Activated CD4-positive, alpha-beta T cell treated with anti-CD3 and anti-CD28 coated beads for 4 hours (primary cell): ENCODE results near the gene VTCN1.
"Not testable (repeated sequence)": the region's sequence is repeated elsewhere in the genome, so short reads cannot be mapped to it uniquely, and the experiment has no call there.

Source experiments
- DNase-seq, 2 donors: peaks; one replicate each; pipeline ENCODE4 v3.0.0-alpha.2; 2020

The VTCN1 gene

DNA sequence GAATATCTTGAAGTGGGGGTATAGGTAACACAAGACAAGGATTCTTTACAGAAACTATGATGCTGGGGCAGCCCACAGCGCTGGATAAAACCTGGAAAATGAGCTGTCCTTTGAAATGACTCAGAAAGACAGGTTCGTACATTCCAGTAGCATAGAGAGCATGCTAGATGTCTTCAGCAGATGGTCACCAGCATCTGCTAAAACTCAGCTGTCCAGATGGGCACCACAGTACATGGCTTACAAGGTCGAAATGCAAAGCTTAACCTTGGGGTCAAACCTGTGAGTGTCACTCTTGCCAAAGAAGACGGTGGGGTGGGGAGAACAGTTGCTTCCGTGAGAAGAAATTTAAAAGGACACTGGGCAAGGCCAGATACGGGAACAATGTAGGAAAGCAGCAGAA, 47.9 kb downstream of the VTCN1 start:
- DNase-seq = no peak

DNA sequence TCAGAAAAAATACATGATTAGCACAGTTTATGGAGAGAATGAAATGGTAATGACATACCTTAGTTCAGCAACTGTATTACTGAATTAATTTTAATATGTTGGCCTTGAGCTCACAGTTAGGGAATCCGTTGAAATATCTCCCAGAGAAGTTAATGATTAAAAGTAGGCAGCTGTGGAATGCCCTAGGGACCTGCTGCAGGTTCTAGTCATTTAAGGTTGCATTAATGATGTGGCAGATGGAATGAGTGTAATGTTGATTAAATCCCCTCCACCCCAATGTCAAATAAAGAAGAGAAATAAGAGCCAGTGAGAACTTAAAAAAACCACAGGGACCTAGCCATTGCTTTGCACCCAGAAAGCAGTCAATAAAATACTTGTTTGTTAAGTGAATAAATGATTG, 48.8 kb downstream of the VTCN1 start:
- DNase-seq = no peak

DNA sequence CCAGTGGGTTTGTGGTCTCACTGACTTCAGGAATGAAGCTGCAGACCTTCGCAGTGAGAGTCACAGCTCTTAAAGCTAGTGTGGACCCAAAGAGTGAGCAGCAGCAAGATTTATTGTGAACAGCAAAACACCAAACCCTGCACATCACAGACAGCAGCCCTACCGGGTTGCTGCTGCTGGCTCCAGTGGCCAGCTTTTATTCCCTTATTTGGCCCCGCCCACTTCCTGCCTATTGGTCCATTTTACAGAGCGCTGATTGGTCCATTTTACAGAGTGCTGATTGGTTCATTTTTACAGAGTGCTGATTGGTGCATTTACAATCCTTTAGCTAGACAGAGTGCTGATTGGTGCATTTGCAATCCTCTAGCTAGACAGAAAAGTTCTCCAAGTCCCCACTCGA, 59.4 kb downstream of the VTCN1 start:
- DNase-seq = not testable (repeated sequence)

DNA sequence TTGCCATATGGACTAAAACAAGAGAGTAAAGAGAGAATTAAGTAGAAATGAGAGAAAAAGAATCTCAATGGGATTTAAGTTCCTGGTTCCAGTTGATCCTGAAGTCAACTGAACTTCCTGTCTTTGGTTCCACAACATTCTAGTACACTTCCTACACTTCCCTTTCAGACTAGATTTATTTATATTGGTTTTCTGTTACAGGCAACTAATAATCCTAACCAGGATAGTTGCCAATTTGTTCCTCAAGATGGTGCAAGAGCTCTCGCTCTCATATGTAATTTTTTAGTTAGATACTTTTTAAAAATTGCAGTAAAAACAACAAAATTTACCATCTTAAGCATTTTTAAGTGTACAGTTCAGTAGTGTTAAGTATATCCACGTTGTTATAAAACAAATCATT, 60.4 kb downstream of the VTCN1 start:
- DNase-seq = no peak

DNA sequence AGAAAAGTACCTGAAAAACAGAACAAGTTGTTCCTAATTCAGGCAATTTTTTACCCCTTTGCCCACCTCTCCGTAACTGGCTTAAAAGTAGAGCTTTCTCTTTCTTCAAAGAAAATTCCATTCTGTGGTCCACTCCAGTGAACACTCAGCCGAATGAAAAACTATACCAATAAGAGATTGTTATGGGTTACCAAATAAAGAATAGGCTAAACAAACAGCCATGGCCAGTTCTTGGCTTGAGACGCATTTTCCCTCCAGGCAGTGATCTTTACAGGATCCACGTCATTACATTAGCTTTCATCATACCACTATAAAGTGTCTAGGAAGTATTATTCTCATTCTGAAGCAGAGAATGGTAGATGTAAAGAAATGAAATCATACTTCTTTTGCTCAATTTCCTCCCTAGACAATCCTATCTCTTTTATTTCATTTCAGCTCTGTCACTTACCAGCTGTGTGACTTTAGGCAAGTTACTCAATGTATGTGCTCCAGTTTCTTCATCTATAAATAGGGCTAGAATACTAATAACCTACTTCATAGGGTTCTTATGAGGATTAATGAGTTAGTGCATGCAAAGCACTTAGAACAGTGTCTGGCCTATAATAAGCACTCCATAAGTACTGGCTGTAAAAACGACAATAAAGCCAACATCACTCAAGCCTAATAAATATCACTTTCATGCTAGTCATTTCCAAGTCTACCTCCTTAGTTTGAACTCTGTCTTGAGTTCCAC, 62.7 kb downstream of the VTCN1 start:
- DNase-seq = no peak

DNA sequence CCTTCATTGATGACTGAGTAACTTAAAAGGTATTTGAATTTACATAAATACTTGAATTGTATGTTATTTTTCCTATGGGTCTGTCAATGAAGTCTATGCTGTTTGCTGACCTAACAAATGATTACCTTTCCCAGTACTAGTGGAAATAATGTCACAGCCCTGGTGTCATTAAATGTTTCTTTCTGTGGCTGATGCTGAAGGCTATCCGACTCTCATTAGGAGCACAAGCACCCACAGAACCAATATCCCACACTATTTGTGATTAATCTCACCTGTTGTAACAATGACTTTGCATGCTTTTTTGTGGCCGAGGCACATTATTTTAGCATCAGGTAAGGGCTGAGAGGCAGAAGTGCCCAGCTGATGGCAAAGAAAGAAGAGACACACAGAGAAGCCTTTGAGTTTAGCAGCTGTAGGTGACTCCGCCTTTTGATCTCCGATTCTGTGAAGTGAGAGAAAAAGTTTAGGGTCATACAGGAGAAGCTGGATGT, 63.3 kb downstream of the VTCN1 start:
- DNase-seq = no peak

DNA sequence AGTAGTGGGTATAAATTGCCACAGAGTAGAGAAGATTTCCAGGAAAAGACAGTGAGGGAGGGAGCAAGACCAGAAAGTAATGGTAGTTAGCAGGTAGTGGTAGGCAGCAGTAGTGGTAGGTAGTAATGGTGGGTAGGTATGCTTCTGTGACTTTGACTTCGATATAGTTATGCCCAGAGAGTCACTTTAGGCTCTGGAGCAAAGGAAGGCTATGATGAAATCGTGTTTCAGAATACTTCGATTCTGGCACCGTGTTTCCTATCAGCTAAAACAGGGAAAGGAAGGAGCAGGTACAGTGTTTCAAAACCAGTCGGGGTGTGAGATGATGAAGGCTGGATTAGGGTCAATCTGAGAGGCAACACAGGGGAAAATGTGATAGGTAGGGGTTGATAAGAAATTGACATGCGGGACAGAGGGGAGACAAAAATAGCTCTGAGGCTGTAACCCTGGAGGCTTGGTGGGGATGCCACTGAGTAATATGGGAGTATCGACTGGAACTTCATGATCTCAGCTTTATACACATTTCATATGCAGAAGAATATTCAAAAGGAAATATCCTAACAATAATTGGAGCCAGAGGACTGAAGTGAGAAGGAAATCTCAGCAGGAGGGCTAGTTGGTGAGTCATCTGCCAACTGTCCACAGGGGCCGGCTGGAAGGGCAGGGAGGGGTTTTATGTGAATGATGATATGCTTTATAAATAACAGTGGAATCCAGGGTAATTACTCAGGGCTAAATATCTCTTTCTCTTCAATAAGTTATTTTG, 64.0 kb downstream of the VTCN1 start:
- DNase-seq = no peak

DNA sequence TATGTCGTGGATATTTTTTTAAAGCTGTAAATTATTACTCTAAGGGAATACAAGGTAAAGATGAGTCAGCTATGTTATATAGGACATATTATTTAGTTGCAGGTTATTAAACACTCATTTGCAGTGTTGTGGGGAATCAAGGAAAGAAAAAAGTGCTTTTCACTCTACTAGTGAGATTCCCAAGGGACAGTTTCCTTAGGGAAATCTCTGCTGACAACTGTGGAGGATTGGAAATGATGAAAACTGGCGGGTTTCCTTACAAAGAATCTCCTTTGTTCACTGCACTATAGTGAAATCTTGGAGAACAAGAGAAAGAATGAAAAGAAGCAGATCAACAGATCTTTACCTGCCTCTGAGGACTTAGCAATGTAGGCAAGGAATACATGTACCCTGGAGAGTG, 64.7 kb downstream of the VTCN1 start:
- DNase-seq = no peak

DNA sequence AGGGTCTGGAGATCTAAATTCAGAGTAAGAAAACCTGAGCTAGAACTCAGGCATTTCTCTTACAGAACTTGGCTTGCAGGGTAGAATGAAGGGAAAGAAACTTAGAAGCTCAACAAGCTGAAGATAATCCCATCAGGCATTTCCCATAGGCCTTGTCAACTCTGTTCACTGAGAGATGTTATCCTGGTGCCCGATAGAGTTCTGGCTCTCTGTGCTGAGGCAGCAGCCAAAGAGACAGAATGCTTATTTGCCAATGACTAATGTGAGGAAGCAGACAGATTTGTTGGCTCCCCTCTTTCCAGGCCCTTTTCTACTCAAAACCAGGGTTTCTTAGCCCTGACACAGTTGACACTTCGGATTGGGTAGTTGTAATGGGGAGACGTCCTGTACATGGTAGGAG, 66.9 kb downstream of the VTCN1 start:
- DNase-seq = no peak

DNA sequence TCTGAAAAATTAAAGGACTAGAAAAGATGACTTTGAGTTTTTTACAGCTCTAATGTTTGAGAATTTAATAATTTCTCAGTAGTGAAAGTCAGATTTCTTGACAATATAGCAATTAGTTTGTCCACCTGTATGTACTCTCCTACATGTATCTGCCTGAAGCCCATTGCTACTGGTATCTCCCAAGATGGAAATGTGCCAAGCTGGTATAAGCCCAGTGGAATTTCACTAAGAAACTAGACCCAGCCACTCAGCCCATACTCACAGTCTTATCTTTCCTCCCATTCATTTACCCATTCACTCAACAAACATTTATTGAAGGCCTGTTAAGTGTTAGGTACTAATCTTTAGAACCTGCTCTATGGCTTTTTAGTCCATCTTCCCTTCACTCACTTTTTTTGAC, 67.6 kb downstream of the VTCN1 start:
- no peak for DNase-seq

DNA sequence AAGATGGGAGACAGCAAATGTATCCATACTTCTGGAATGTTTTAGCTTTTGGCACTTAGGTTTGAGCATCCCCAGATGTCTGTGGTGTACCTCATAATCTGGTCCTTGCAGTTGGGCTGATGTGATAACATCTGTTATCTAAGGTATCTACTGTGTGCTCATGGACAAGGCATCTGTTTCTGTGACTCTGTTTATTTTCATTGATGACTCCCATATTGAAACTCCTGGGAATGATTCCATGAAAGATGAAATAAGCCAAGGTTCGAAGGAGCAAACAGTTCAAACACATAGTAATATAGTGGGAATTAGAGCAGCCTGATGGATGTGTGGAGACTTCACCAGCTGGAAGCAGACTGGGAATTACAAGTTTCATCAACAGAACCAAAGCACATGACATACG, 68.5 kb downstream of the VTCN1 start:
- no peak for DNase-seq

DNA sequence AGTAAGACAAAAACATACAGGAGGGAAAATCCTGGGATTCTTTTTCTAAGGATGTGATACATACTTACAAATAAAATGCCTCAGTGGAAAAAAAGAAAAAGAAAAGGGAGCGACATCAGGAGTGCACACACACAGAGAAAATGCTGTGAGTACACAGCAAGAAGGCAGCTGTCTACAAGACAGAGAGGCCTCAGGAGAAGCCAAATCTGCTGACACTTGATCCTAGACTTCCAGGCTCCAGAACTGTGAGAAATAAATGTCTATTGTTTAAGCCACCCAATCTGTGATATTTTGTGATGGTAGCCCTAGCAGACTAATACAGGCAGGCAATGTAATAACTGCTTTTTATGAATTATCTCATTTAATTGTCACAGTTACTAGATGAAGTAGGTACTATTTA, 72.2 kb downstream of the VTCN1 start:
- no peak for DNase-seq

DNA sequence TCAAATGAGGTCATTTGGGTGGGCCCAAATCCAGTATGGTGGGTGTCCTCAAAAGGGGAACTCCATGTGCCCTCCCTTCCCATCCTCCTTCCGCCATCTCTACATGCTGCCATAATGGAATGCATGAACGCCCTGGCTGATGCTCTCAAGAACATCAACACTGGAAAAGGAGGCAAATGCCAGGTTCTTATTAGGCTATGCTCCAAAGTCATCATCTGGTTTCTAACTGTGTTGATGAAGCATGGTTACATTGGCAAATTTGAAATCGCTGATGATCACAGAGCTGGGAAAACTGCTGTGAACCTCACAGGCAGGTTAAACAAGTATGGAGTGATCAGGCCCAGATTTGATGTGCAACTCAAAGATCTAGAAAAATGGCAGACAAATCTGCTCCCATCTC, 72.6 kb downstream of the VTCN1 start:
- DNase-seq = no peak

DNA sequence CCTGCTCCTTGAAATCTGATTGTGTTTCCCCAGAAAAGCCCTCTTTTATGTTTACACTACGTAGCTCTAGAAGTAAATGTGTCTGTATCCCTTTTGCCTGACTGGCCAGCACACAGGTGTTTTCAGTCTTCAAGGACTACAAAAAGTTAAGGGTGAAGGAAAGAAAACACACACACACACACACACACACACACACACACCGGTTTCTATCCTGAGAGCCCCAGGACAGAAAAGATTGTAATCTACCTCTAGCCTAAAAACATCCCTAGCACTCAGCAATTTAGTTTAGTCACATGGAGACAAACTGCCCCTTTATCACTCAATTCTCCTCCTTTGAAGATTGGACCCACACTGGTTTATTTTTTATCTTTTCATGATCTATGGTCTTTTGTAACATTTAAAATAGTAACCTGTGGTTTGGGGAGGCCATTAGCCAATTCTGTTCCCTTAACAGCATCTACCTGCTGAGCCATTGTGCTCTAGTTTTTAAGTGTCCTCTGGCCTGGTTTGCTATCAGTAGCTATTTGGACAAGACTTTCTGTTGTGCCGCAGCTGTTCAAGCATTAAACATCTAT, 73.4 kb downstream of the VTCN1 start:
- no peak for DNase-seq

DNA sequence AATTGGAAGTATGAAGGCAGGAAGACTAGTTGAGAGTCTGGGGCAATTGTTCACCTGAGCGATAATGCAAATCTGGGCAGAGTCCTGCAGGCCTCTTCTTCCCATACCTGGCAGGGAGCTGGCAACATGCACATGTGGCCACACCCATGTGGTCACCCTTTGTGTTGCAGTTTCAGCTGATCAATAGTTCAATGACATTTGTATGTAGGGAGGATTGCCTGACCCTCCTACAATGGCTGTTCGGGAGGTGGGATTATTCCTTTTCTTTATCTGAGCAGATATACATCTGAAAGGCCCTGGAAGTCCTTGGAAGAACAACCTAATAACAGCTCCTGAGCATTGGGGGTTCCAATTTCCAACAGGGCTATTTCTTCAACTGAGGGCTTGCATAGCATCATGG, 74.0 kb downstream of the VTCN1 start:
- no peak for DNase-seq

DNA sequence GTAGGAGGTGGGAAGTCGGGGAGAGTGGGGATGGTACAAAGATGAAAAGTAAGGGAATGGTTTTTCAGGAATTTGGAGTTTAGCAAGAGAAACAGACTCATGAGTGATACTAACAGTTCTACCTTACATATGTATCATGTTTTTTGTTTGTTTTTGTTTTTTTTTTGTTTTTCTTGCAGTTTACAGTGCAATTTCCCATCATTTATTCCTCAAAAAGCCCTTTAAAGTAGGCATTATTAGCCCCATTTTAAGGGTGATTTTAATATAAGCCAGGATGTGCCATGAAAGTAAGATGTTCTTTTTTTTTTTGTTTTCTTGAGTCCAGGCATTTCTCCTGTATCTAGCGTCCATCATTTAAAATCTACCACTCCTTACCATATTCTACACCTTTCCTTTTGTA, 75.4 kb downstream of the VTCN1 start:
- no peak for DNase-seq

DNA sequence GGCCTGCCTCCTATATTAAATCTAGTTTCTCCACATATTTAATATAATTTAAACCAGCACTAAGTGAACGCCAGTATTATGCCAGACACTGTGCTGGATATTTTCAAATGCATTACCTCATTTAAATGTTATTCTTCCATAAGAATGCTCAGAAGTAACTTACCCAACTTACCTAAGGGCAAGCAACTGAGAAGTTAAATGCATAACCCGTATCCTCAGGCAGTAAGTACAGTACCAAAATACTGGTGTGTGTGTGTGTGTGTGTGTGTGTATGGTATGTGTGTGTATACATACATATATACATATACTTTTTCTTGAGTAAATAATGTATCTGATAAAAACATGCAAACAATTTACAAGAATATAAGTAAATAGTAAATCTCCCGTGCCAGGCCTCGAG, 80.2 kb downstream of the VTCN1 start:
- DNase-seq = no peak

DNA sequence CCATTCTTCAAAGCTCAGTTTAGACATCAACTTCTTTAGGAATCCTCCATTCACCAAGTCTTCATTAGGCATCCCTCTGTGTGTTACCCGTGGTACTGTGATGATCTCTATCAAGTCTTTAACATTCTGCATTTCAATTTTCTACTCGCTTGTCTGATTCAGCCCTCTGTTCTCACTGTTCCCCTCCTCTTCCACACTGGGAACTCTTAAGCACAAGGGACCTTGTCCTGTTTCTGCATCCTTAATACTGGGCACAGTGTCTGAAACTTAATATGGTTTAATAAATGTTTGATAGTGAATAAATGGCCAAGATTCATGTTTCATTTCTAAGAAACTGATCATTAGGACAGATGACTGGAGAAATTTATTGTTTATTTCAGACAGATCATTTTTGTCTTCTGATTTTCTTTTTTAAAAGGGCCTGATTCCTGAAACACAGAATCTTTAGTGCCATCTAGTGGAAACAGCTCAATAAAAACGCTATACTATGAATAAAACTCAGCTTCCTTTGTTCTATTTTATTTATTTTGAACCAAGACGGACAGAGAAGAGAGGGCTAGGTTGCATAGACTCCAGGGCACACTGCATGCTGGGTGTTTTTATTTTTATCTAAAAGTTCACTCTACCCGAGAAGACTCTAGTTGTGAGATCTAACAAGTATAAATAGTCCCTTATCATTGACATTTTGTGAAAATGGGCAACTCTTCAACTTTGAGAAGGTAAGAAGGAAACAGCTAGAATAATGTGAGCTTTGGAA, 82.2 kb downstream of the VTCN1 start:
- DNase-seq = no peak

DNA sequence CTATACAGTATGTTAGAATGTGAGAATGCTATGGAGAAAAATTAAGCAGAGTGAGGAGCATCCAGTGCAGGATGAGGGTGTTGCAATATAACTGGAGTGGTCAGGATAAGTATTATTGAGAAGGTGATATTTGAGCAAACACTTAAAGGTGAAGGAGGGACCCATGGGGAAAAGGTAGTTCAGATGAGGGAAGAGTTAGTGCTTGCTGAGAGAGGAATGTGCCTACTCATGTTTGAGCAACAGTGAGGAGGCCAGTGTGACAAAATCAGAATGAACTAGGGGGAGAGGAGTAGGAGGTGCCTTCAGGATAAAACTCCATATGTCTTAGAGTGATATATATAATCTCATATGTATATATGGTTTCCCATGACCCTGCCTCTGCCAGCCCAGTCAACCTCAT, 82.9 kb downstream of the VTCN1 start:
- DNase-seq = no peak

DNA sequence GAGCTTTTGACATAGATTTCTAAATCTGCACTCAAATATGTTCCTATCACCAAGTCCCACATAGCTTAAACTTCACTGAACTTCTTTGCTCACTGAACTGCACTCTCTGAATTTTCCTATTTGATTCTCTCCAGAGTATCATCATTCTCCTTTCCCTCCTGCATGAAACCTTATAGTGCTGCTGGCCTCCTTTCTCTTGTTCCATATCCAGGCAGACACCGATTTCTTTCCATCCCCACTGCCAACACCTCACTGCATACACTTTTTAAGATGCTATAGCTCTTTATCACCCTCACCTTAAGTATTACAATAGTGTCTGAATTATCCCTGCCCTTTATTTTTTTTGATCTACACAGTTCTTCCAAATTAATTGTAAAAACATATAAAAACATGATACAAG, 86.1 kb downstream of the VTCN1 start:
- DNase-seq = no peak

DNA sequence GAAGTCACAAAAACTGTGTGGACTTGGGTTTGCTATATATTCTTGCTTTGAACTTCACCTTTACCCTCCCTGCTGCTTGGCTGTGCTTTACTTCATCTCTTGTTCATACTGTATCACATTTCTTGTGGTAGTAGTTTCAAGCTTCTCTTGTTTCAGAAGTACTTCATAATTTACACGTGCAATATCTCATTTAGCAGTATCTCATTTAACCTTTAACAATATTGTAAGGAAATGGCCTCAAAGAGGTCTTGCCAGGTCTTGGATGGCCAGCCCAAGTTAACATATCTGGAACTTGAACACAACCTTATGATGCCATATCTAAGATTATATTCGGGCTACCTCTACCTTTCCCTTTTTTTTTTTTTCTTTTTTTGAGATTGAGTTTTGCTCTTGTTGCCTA, 87.5 kb downstream of the VTCN1 start:
- no peak for DNase-seq

DNA sequence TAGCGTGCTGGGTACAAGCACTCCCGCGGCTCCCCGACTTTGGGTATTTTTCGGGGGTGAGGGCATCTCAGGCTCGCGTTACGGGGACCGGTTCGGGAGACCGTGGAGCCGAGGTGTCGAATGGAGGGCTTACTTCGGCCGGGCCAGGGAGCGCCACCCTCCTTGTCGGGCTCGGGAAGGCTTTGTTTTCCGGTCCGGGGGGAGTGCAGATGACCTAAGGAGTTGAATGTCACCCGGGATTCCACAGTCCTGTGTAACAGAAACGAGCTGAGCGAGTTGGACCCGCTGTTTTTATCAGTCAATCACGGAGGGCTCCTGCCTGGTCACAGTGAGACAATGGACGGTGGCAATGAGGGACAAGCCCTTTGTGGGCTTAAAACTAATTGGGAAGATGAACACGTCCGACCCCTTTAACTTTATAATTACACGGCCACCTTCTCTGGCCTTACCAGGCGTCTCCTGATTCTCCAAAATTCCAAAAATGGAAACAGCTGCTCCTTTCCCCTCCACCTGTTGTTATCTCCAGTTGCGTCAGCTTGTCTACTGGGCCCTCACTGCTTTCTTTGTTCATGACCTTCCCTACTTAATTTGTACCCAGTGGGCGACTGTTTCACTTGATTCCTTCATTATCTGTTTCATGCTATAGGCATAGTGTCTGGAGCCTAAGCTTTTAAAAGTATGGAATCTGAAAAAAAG, 88.2 kb downstream of the VTCN1 start:
- no peak for DNase-seq
